GM21723 (cell line): ENCODE results near the gene SH2B2.
"Not testable (repeated sequence)": the region's sequence is repeated elsewhere in the genome, so short reads cannot be mapped to it uniquely, and the experiment has no call there.

Experiments used
- ATAC-seq: cut with Tn5 transposase; IDR thresholded peaks from one replicate; pipeline ENCODE4 v1.9.1; 2021; ENCODE audit warnings: mild to moderate bottlenecking, moderate library complexity; ENCODE audit not compliant: unreplicated experiment

Gene SH2B2

DNA sequence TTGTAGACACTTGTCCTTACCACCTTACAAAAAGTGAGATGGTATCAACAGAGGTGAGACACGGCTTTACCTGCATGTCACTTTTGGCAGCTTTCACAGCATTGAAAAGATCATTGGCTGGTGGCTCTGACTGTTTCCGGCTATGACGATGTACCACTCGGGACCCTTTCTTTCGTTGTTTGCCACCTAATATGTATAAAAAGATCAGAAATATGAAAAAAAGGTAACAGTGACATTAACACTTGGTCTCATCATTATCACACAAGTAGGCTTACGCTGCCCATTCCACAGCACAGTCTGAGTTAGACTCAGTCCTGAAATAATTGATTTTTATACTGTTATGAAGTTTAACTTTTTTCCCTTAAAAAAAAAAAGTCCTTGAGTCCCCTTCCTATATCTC is 40.5 kb downstream of the SH2B2 start:
- ATAC-seq: not testable (repeated sequence)

GRCh38 chr7:102328863-102329262 is 42.2 kb downstream of the SH2B2 start:
- ATAC-seq: not testable (repeated sequence)

- ATAC-seq: not testable (repeated sequence)
These were observed 42.7 kb downstream of the SH2B2 start for GRCh38 chr7:102329366-102329765.

DNA sequence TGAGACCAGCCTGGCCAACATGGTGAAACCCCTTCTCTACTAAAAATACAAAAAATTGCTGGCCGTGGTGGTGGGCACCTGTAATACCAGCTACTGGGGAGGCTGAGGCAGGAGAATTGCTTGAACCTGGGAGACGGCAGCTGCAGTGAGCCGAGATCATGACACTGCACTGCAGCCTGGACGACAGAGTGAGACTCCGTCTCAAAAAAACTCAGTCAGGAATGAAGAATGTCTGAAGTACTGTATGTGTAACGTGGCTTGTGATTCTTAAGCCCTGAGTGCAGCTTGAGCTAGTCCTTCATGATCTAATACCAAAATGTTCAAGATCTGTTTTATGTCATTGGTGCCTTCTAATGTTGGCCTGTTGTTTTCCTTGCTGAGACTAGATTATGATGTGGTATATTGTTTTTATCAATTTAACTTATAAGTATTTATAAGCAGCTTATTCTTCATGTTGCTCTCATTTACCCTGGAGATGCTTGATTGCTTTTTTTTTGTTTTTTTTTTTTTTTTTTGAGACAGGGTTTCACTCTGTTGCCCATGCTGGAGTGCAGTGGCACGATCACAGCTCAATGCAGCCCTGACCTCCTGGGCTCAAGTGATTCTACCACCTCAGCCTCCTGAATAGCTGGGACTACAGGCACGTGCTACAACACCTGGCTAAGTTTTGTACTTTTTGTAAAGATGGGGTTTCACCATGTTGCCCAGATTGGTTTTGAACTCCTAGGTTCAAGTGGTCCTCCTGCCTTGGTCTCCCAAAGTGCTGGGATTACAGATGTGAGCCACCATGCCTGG is 44.2 kb downstream of the SH2B2 start:
- not testable (repeated sequence) for ATAC-seq

DNA sequence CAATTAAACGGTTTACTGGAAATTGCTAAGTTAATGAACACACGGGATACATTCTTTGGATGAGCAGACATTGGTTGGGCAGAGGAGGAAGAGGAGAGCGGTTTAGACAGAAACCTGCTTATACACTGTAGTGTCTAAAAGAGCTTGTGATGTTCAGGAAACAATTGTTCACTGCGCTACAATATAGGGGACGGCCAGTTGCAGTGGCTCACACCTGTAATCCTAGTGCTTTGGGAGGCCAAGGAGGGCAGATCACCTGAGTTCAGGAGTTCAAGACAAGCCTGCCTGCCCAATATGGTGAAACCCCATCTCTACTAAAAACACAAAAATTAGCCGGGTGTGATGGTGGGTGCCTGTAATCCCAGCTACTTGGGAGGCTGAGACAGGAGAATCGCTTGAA is 48.9 kb downstream of the SH2B2 start:
- ATAC-seq: not testable (repeated sequence)

GRCh38 chr7:102337002-102337401 is 50.3 kb downstream of the SH2B2 start:
- peak; percentile 54 for ATAC-seq

- ATAC-seq: not testable (repeated sequence)
These were observed 50.8 kb downstream of the SH2B2 start for GRCh38 chr7:102337420-102337819.

DNA sequence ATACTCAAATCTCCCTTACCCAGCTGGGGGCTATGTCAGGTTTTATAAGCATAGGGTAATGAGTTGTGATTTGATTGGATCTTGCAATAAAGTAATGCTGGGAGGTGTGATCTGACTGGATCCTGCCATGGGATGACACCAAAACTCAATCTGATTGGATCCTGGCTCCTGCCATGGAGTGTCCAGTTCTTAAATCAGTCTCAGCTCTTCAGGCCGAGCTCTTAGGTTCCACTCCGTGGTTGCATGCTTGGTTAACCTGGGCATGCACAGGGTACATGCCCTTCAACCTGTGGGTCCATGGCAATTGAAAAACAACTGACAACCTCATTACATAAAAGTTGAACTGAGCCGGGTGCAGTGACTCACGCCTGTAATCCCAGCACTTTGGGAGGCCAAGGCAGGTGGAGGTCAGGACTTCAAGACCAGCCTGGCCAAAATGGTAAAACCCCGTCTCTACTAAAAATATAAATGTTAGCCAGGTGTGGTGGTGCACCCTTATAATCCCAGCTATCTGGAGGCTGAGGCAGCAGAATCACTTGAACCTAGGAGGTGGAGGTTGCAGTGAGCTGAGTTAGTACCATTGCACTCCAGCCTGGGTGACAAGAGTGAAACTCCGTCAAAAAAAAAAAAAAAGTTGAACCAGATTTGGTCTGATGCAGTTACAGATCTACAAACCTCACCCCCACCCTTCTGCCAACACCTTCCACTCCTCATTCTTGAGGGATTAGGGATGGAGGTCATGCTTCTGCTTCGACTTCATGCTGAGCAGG is 54.1 kb downstream of the SH2B2 start:
- ATAC-seq: not testable (repeated sequence)

GRCh38 chr7:102346983-102347382 is 60.3 kb downstream of the SH2B2 start:
- ATAC-seq: not testable (repeated sequence)

- not testable (repeated sequence) for ATAC-seq
These were observed 69.7 kb downstream of the SH2B2 start, which contains the start of gene SPDYE6 for GRCh38 chr7:102356344-102356743. Gene SPDYE6, minus strand, starts transcription at chr7:102356444. Its CDS starts 421 bp downstream, at chr7:102356023.

DNA sequence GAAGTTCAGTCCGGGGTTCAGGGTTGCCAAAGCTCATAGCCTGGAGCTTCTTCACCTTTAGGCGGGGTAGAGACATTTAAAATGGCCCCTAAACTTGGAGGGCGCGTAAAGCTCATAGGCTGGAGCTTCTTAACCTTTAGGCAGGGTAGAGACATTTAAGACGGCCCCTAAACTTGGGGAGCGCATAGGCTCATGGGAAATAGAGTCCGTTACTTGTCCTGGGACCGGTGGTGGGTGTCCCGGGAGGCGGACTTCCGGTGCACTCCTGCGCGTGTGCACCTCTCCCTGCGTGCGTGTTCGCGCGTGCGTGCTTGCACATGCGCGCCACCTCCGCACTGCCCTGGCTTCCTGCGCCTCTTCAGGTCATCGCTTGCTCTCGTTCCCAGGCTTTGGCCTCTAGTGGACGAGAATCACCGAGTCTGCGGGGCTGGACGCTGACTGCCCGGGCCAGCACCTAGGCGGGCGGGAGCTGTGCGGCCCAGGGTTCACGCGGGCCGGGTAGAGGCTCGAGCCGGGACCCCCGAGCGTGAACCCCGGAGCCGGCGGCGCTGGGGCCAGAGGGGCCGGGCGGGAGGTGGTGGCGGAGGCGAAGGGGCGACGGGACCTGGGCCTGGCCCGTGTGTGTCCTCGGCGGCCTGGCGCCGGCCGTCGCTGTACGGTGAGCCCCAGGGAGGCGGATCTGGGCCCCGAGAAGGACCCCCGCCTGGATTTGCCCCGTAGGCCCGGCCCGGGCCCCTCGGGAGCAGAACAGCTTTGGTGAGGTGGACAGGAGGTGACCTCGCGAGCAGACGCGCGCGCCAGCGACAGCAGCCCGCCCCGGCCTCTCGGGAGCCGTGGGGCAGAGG is 77.1 kb downstream of the SH2B2 start:
- peak; percentile 100 for ATAC-seq

GRCh38 chr7:102364394-102364886 is 77.8 kb downstream of the SH2B2 start:
- ATAC-seq: not testable (repeated sequence)

DNA sequence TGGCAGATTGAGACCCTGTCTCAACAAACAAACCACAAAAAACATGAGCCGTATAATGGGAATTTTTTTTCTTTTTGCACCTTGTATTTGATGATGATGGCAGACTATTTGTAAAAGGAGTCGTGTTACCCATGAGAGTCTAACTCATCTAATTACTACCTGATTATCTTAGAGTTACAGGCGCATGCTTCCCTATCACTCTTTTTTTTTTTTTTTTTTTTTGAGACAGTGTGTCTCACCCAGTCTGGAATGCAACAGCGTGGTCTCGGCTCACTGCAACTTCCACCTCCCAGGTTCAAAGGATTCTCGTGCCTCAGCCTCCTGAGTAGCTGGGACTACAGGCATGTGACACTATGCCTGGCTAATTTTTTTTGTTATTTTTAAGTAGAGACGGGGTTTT is 78.7 kb downstream of the SH2B2 start:
- ATAC-seq: not testable (repeated sequence)

GRCh38 chr7:102370038-102370437 is 83.4 kb downstream of the SH2B2 start:
- not testable (repeated sequence) for ATAC-seq
